Activated CD8-positive, alpha-beta T cell treated with anti-CD3 and anti-CD28 coated beads for 36 hours (primary cell): ENCODE data around the gene UBAP1L. TPM values are rescaled to one million over a fixed set of nuclear protein-coding genes. Genes with fewer than 3 reads are reported as not detected.

Source experiments
- ATAC-seq: fragments of 200-7000 bp; cut with Tn5 transposase; one replicate; pipeline ENCODE4 v1.10.0; 2021; ENCODE audit warnings: mild to moderate bottlenecking, moderate library complexity
- CTCF ChIA-PET: fragments of 350-600 bp; sonication (Branson Sonifier 250); formaldehyde crosslinking; loops from one replicate; lab custom pipeline; 2021; ENCODE audit warnings: antibody characterized with exemption; lab: Charles Lee
- POLR2A ChIA-PET: fragments of 350-600 bp; sonication (Branson Sonifier 250); formaldehyde crosslinking; loops from one replicate; lab custom pipeline; 2021; ENCODE audit warnings: antibody characterized with exemption; lab: Charles Lee
- DNase-seq: peaks from one replicate; pipeline ENCODE4 v3.0.0-alpha.2; 2020
- H3K27ac Mint-ChIP-seq: one replicate; pipeline ENCODE4 v1.8.0; 2021; ENCODE audit warnings: mild to moderate bottlenecking, mixed read lengths
- H3K27me3 Mint-ChIP-seq: one replicate; pipeline ENCODE4 v1.8.0; 2021; ENCODE audit warnings: mixed read lengths
- H3K36me3 Mint-ChIP-seq: one replicate; pipeline ENCODE4 v1.8.0; 2021; ENCODE audit warnings: low read depth, mixed read lengths
- H3K4me1 Mint-ChIP-seq: one replicate; pipeline ENCODE4 v1.8.0; 2021; ENCODE audit warnings: low read depth, mixed read lengths
- H3K4me3 Mint-ChIP-seq: one replicate; pipeline ENCODE4 v1.8.0; 2021; ENCODE audit warnings: mild to moderate bottlenecking, moderate library complexity, mixed read lengths
- H3K9me3 Mint-ChIP-seq: one replicate; pipeline ENCODE4 v1.8.0; 2021; ENCODE audit warnings: mixed read lengths
- CTCF ChIP-seq: fragments of 200-600 bp; IDR thresholded peaks from one replicate; pipeline ENCODE4 v1.8.0; 2022; ENCODE audit warnings: antibody characterized with exemption, mild to moderate bottlenecking
- intact Hi-C: fragments of 100-400 bp; cut with micrococcal nuclease; formaldehyde crosslinking; loops from one replicate; pipeline ENCODE4 v1.10.0; 2022
- total RNA-seq, 2 experiments: library from RNA; stranded (reverse); gene quantifications; one replicate each; pipeline ENCODE4 v1.2.3, GENCODE V29; 2021

The UBAP1L gene
- total RNA-seq, 2 experiments from 2014 or later = 2.9 to 3.3 TPM

GRCh38 chr15:65086680-65087111 lies 28.3 kb downstream of the UBAP1L start:
- POLR2A ChIA-PET = interaction anchor here (1.1 to 1.2 kb wide), 2 partner anchors 9 to 325 kb away, joined by 3 read pairs; no protein-coding TSS in a partner anchor
- no peaks in the 10 kb centered on the region for H3K9me3 Mint-ChIP-seq
- ATAC-seq (no peak), DNase-seq (peak; percentile 14)
- no peak overlapping the region for H3K27ac Mint-ChIP-seq
- no peak overlapping the region for H3K4me3 Mint-ChIP-seq
- CTCF ChIA-PET = interaction anchor here (0.7 to 3.5 kb wide), 12 partner anchors 9 to 284 kb away, joined by 3 to 17 read pairs (median 4); partner anchors contain the start of gene KBTBD13
- H3K4me1 Mint-ChIP-seq = peaks cover 13% of the 10 kb centered on the region
- H3K27me3 Mint-ChIP-seq = peaks cover 16% of the 10 kb centered on the region
- TF ChIP-seq CTCF = no peak
- intact Hi-C loops = no loop called here
- H3K36me3 Mint-ChIP-seq = no peaks in the 10 kb centered on the region

GRCh38 chr15:65085990-65086679 lies 28.9 kb downstream of the UBAP1L start:
- Mint-ChIP-seq H3K9me3 (no peaks in the 10 kb centered on the region), H3K27ac (no peak overlapping the region), H3K4me1 (peaks cover 18% of the 10 kb centered on the region), H3K36me3 (no peaks in the 10 kb centered on the region), H3K4me3 (no peak overlapping the region), H3K27me3 (peaks cover 19% of the 10 kb centered on the region)
- DNase-seq (peak; percentile 51), ATAC-seq (no peak)
- POLR2A ChIA-PET = interaction anchor here (1.1 to 1.3 kb wide), 3 partner anchors 9 to 325 kb away, joined by 3 to 4 read pairs (median 3); no protein-coding TSS in a partner anchor
- CTCF ChIA-PET = interaction anchor here (0.7 to 3.5 kb wide), 10 partner anchors 8 to 284 kb away, joined by 3 to 17 read pairs (median 3); partner anchors contain the start of gene KBTBD13
- peak; percentile 13 for TF ChIP-seq CTCF
- intact Hi-C loops = no loop called here

GRCh38 chr15:65085207-65085753 lies 29.7 kb downstream of the UBAP1L start:
- ChIA-PET CTCF (interaction anchor here (1.4 to 3.5 kb wide), 4 partner anchors 23 to 213 kb away, joined by 3 to 17 read pairs (median 4); no protein-coding TSS in a partner anchor), POLR2A (interaction anchor here (1.3 kb wide), 1 partner anchor 214 kb away, joined by 4 read pairs; no protein-coding TSS in a partner anchor)
- ATAC-seq = no peak
- no peak for DNase-seq
- Mint-ChIP-seq H3K4me3 (no peak overlapping the region), H3K9me3 (no peaks in the 10 kb centered on the region), H3K27me3 (peaks cover 21% of the 10 kb centered on the region), H3K4me1 (peaks cover 18% of the 10 kb centered on the region), H3K27ac (no peak overlapping the region), H3K36me3 (no peaks in the 10 kb centered on the region)
- TF ChIP-seq CTCF = no peak
- intact Hi-C loops = no loop called here

- DNase-seq (no peak), ATAC-seq (no peak)
- no peak overlapping the region for H3K27ac Mint-ChIP-seq
- H3K9me3 Mint-ChIP-seq = no peaks in the 10 kb centered on the region
- TF ChIP-seq CTCF = no peak
- H3K27me3 Mint-ChIP-seq = peaks cover 21% of the 10 kb centered on the region
- peaks cover 18% of the 10 kb centered on the region for H3K4me1 Mint-ChIP-seq
- intact Hi-C loops = no loop called here
- ChIA-PET CTCF (interaction anchor here (0.8 to 3.5 kb wide), 6 partner anchors 10 to 66 kb away, joined by 3 to 17 read pairs (median 3); no protein-coding TSS in a partner anchor), POLR2A (interaction anchor here (1.3 kb wide), 1 partner anchor 215 kb away, joined by 4 read pairs; no protein-coding TSS in a partner anchor)
- no peaks in the 10 kb centered on the region for H3K36me3 Mint-ChIP-seq
- no peak overlapping the region for H3K4me3 Mint-ChIP-seq
Measured at GRCh38 chr15:65084500-65085206, 30.3 kb downstream of the UBAP1L start.
